GM13977 (cell line): Measurements from ENCODE around the gene ADAMTS1.

ENCODE experiments used
- DNase-seq: peaks from one replicate; pipeline ENCODE4 v3.0.0; 2012; ENCODE audit warnings: low spot score
- in situ Hi-C: fragments of 300-500 bp; cut with MboI; formaldehyde crosslinking; loops from one replicate; pipeline ENCODE4 v1.12.0; 2022; ENCODE audit warnings: low sequenced_read_pairs, low pct_unique_long_range_greater_than_20kb, mixed read lengths, inconsistent platforms; ENCODE audit not compliant: unreplicated experiment
- TF ChIP-seq, protein P1 (sequence below): IDR thresholded peaks from 2 replicates; pipeline ENCODE4 v1.5.1; 2012; ENCODE audit warnings: mild to moderate bottlenecking, control low read depth; ENCODE audit not compliant: insufficient read depth; ENCODE audit errors: extremely low read depth, missing control alignments

The ADAMTS1 gene

DNA sequence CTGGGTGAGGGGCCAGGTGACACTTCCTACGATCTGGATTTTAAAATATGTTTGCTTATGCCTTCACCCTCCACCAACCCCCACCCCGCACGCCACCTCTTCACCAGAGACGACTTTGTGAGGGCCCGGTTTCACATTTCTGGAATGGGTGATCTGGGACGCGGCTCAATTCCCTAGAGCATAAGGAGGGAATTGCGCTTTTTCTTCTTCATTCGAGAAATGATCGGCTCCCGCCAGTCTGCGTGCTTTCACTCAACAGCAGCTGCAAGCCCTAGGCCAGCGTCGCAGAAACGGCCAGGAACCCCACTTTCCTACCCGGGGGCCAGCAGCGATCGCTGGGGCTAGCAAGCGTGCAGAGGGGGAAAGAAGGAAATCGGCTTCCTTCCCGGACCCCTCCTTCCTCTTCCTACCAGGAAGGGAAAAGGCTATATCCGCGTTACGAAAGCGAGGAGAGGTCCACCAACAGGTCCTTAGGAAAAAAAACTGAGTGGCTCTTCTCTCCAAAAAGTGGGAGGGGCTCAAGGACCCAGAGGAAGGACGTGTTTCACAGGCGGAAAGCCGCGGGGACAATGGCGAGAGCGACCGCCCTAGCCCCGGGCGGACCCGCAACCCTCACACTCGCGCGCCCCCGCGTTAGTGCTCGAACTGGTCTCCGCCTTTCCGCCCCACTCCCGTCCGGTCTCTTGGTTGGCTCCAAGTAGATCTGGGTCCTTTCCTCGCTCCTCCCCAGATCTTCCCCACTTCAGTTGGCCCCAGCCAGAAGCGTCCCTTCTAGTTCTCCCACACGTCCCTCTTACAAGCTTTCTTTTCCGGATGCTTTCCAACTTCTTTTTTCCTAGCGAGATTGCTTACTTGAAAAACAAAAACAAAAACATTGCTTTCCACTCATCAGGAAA is 1.1 kb upstream of the ADAMTS1 start:
- no peak for DNase-seq
- in situ Hi-C loops, result loop anchor here (25.0 kb wide), 1 partner anchor 1891 kb away; no protein-coding TSS in a partner anchor
- TF ChIP-seq, protein P1, sequence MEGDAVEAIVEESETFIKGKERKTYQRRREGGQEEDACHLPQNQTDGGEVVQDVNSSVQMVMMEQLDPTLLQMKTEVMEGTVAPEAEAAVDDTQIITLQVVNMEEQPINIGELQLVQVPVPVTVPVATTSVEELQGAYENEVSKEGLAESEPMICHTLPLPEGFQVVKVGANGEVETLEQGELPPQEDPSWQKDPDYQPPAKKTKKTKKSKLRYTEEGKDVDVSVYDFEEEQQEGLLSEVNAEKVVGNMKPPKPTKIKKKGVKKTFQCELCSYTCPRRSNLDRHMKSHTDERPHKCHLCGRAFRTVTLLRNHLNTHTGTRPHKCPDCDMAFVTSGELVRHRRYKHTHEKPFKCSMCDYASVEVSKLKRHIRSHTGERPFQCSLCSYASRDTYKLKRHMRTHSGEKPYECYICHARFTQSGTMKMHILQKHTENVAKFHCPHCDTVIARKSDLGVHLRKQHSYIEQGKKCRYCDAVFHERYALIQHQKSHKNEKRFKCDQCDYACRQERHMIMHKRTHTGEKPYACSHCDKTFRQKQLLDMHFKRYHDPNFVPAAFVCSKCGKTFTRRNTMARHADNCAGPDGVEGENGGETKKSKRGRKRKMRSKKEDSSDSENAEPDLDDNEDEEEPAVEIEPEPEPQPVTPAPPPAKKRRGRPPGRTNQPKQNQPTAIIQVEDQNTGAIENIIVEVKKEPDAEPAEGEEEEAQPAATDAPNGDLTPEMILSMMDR, result no peak

DNA sequence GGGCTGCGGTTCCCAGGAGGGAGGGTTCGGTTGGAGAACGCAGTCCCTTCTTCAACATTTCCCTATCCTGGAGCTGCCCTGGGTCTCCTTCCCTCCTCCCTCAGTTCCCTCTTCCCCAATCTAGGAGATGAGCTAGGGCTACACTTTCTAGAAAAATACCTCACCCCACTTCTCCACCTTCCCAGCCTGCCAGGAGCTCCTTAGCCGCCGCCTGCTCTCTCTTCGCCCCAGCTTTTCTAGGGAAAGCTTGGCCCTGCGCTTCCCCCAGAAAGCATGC is 488 bp upstream of the ADAMTS1 start:
- DNase-seq, result no peak
- in situ Hi-C loops, result loop anchor here (25.0 kb wide), 1 partner anchor 1892 kb away; no protein-coding TSS in a partner anchor

DNA sequence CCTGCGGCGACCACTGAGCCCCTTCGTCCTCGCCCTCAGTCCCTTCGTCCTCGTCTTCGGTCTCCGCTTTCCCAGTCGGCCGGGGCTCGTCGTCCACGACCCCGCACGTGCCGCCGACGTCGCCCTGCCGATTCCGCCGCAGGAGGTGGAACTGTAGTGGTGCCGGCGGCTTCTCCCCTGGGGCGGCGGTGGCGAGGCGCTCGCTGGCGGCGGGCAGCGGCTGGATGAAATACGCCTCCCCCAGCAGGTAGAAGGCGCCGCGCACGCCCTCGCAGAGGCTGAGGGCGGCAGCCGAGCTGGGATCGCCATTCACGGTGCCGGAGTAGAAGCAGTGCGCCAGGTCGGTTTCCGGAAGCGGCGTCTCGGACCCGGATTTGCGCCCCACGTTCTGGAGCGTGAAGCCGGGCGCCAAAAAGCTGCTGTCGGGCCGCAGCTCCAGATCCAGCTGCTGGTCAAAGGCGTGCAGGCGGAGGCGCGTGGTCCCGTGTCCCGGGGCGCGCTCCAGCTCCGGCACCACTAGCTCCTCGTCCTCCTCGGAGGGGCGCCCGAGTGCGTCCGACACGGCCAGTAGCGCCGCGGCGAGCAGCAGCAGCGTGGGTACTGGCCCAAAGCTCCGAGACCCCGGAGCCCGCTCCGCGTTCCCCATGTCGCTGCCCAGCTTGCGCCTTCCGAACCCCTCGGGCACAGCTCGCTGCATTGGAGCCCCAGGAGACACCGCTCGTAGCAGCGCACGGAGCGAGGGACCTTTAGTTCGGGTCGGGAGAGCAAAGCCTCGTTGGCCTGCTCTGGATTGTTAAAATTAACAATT is 747 bp downstream of the ADAMTS1 start:
- DNase-seq, result no peak
- TF ChIP-seq, protein P1, result no peak
- in situ Hi-C loops, result loop anchor here (25.0 kb wide), 1 partner anchor 1893 kb away; no protein-coding TSS in a partner anchor

More for the DNA sequence above, 488 bp upstream of the ADAMTS1 start:
- TF ChIP-seq, protein P1, result no peak

DNA sequence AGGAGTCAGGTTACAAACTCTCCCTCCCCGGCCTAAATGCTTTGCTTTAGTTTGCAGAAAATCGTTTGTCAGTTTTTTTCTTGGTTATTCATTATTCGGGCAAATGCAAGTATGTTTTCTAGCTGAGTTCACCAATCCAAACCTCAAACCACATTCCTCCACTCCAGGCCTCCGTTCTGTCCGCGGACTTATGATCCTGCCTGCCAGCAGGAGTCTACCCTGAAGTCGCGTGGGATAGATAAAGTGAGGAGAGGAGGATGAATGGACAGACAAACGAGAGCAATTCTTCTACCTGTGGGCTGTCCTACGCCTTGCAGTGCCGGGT is 1.3 kb downstream of the ADAMTS1 start:
- in situ Hi-C loops, result loop anchor here (25.0 kb wide), 1 partner anchor 1893 kb away; no protein-coding TSS in a partner anchor
- no peak for DNase-seq
- TF ChIP-seq, protein P1, result no peak

DNA sequence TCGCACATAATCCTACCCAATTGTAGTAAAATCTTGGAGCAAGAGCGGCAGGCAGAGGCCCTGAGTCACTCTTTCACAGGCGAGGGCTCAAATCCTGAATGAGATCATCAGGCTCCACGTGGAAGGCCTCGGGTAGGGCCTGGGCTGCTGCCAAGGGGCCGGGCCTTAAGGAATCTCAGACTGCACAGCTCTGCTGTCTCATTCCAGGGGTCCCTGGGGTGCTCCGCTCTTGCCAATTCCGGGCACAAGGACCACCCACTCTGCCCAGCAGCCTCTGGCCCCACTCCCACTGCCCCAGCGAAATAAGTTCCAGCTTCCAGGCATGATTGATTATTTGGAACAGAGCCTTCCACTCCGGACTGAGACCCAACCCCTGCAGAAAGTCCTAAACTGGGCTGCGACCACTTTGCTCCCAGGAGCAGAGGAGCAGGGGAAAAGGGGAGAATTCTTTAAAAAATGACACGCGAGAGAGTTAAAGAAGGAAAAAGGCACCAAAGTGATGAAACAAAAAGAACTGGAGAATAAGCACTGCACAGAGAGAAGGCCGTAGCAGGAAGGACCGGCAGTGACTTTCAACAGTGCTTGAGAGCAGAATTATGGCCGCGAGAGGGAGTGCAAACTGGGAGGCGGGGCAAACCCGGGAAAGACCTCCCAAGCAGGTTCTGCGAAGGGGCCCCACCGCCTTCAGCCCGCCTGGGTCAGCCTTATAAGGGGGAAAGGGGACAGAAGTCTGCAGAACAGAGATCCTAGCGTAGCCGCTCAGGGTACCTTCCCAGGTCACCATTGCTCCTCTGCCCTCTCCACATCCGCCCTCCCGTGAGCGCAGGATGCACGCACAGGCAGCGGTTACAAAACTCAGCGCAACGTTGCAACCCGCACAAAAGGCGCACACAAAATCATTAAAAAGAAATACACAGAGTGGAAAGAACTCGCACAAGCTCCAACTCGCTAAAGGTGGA is 2.0 kb downstream of the ADAMTS1 start:
- DNase-seq, result no peak
- TF ChIP-seq, protein P1, result no peak
- in situ Hi-C loops, result loop anchor here (25.0 kb wide), 1 partner anchor 1894 kb away; no protein-coding TSS in a partner anchor

DNA sequence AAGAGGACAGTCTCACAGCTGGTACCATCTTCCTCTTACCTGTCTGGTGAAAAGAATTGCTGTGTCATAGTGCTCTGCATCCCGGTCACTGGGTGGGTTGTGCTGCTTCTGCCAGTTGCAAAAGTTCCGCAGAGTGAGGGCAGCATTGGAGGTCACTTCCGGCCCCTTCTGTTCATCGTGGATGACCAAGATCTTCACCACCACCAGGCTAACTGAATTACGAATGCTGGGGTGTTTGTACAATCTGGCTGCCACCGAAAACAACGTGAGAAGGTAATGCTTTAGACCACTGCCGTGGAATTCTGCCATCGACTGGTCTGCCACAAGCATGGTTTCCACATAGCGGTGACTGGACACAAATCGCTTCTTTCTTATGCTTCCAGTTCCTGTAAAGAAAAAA is 2.9 kb downstream of the ADAMTS1 start:
- TF ChIP-seq, protein P1, result no peak
- in situ Hi-C loops, result loop anchor here (25.0 kb wide), 1 partner anchor 1895 kb away; no protein-coding TSS in a partner anchor
- no peak for DNase-seq
